Gastrocnemius medialis (tissue), 4 donors: ENCODE results near the gene ITGA11.

Source experiments
- POLR2A ChIP-seq, 2 donors: fragments of 450-650 bp; IDR thresholded peaks; one replicate each; pipeline ENCODE4 v1.6.1; 2017; ENCODE audit warnings: antibody characterized with exemption in 2 of 2, mild to moderate bottlenecking in 2 of 2, moderate library complexity in 2 of 2
- TF ChIP-seq, protein P1 (sequence below), 5 experiments: fragments of 450-650 bp in 3 of 5; fragments of 200-600 bp in 2 of 5; sonication (generic) in 2 of 5; IDR thresholded peaks in 4 of 5; conservative IDR thresholded peaks in 1 of 5; 1 replicate in 4 of 5; 2 replicates in 1 of 5; pipeline ENCODE4 v1.5.1; 2016 to 2019; ENCODE audit warnings: antibody characterized with exemption in 5 of 5, mild to moderate bottlenecking in 3 of 5, moderate library complexity in 3 of 5

DNA sequence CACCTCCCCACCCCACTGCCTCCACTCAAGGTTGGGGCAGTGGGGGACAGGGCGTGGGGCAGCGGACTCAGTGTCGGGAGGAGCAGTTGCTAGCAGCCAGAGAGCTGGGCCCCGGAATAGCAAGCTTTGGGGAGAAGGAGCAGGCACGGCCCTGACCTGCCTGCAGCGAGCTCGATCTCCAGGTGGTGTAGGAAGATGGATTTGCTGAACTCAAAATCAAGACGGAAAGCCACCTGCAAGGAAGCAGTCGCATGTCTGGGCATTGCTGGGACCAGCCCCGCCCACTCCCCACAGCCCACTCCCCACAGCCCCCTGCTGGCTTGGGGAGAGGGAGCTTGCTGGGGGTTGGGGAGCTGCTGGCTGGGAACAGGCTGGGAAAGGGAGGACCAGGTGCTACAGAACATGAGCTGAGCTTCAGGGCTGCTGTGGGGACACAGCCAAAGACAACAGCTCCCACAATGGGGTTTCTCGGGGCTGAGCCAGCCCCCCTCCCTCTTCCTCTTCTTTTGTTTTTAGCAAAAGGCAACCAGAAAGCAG lies 116.4 kb downstream of the ITGA11 start:
- TF ChIP-seq, protein P1, sequence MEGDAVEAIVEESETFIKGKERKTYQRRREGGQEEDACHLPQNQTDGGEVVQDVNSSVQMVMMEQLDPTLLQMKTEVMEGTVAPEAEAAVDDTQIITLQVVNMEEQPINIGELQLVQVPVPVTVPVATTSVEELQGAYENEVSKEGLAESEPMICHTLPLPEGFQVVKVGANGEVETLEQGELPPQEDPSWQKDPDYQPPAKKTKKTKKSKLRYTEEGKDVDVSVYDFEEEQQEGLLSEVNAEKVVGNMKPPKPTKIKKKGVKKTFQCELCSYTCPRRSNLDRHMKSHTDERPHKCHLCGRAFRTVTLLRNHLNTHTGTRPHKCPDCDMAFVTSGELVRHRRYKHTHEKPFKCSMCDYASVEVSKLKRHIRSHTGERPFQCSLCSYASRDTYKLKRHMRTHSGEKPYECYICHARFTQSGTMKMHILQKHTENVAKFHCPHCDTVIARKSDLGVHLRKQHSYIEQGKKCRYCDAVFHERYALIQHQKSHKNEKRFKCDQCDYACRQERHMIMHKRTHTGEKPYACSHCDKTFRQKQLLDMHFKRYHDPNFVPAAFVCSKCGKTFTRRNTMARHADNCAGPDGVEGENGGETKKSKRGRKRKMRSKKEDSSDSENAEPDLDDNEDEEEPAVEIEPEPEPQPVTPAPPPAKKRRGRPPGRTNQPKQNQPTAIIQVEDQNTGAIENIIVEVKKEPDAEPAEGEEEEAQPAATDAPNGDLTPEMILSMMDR (IDR thresholded peaks at IDR 0.05 in 4 of 5, conservative IDR thresholded peaks at IDR 0.05 in 1 of 5) = no peak
- TF ChIP-seq POLR2A (IDR thresholded peaks at IDR 0.05) = no peak
